Measurements from ENCODE around the gene PACSIN2.
"Not testable (repeated sequence)": the region's sequence is repeated elsewhere in the genome, so short reads cannot be mapped to it uniquely, and the experiment has no call there.

The PACSIN2 gene

GRCh38 chr22:42926104-42926503 is 88.8 kb downstream of the PACSIN2 start:
- no peak for DNase-seq (ENCODE audit: low spot score)

- DNase-seq (ENCODE audit: low spot score), result no peak
These were observed 89.4 kb downstream of the PACSIN2 start for GRCh38 chr22:42925598-42925997.

- DNase-seq (ENCODE audit: low spot score), result not testable (repeated sequence)
These were observed 89.9 kb downstream of the PACSIN2 start for GRCh38 chr22:42925031-42925430.

- no peak for DNase-seq (ENCODE audit: low spot score)
These were observed 90.5 kb downstream of the PACSIN2 start for GRCh38 chr22:42924436-42924835.

GRCh38 chr22:42922374-42923191 is 92.4 kb downstream of the PACSIN2 start:
- DNase-seq (ENCODE audit: low spot score), result no peak

- peak; percentile 73 for DNase-seq (ENCODE audit: low spot score)
These were observed 94.7 kb downstream of the PACSIN2 start for GRCh38 chr22:42920101-42920820.

GRCh38 chr22:42919199-42919598 is 95.8 kb downstream of the PACSIN2 start:
- peak; percentile 55 for DNase-seq (ENCODE audit: low spot score)

- no peak for DNase-seq (ENCODE audit: low spot score)
These were observed 96.4 kb downstream of the PACSIN2 start for GRCh38 chr22:42918500-42918899.

- not testable (repeated sequence) for DNase-seq (ENCODE audit: low spot score)
These were observed 97.6 kb downstream of the PACSIN2 start for GRCh38 chr22:42917358-42917757.

- no peak for DNase-seq (ENCODE audit: low spot score)
These were observed 98.8 kb downstream of the PACSIN2 start for GRCh38 chr22:42915980-42916765.

GRCh38 chr22:42914511-42915076 is 100.4 kb downstream of the PACSIN2 start:
- no peak for DNase-seq (ENCODE audit: low spot score)

GRCh38 chr22:42913874-42914510 is 101.0 kb downstream of the PACSIN2 start:
- no peak for DNase-seq (ENCODE audit: low spot score)

- no peak for DNase-seq (ENCODE audit: low spot score)
These were observed 102.9 kb downstream of the PACSIN2 start for GRCh38 chr22:42912059-42912458.

- no peak for DNase-seq (ENCODE audit: low spot score)
These were observed 104.6 kb downstream of the PACSIN2 start for GRCh38 chr22:42910221-42910942.

- no peak for DNase-seq (ENCODE audit: low spot score)
These were observed 105.4 kb downstream of the PACSIN2 start for GRCh38 chr22:42909363-42910058.

GRCh38 chr22:42908374-42908746 is 106.6 kb downstream of the PACSIN2 start:
- no peak for DNase-seq (ENCODE audit: low spot score)

GRCh38 chr22:42907404-42908373 is 107.3 kb downstream of the PACSIN2 start:
- no peak for DNase-seq (ENCODE audit: low spot score)

GRCh38 chr22:42906605-42907348 is 108.2 kb downstream of the PACSIN2 start:
- peak; percentile 60 for DNase-seq (ENCODE audit: low spot score)
